NK-92 (cell line): ENCODE data around the gene HTD2.
"Not testable (repeated sequence)": the region's sequence is repeated elsewhere in the genome, so short reads cannot be mapped to it uniquely, and the experiment has no call there.

Source experiments
- DNase-seq: peaks from one replicate; lab custom pipeline; 2025; ENCODE audit not compliant: unreplicated experiment; lab: John Stamatoyannopoulos, UW

The HTD2 gene

DNA sequence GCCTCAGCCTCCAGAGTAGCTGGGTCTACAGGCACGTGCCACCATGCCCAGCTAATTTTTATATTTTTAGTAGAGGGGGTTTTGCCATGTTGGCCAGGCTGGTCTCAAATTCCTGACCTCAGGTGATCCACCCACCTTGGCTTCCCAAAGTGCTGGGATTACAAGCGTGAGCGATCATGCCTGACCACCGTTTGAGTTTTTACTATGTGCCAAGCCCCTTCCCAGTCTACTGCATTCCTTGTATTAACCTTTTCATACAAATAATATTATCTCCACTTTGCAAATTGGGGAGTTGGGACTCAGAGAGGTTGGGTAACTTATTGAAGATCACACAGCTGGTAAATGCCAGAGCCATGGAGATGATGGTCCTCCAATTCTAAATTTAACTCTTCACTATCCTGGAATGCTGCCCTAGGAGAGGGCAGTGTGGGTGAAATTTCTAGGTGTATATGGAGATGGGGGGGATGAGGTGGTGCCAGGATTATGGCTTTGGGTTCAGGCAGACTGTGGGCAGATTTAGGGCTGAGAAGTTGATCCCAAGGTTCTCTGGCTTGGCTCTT lies 25.4 kb downstream of the HTD2 start:
- no peak for DNase-seq

DNA sequence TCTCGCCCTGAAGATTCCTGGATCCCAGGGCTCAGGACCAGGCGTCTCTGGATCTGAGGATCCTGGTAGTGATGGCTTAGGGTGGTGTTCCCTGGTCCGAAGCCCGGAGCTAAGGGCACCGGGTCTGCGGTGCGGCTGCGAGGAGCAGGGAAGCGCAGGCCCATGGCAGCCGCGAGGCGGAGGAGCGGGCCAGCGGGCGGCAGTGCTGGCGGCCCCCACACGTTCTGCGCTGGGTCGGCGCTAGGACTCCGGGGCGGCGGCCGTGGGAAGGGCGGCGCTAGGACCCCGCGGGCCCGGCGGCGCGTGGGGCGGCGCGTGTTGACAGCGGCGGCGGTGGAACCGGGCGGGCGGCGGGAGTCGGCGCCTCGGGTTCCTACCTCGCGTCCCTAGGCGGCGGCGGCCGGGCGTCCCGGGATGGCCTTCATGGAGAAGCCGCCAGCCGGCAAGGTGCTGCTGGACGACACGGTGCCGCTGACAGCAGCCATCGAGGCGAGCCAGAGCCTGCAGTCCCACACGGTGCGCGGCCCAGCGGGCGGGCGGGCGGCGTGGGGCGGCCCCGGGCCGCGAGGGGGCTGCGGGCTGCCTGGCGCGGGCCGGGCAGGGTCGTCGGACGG lies 26.4 kb downstream of the HTD2 start, which contains the start of gene PXK:
PXK (plus strand) TSS at position 318 of the 614 bp plus-strand sequence; CDS start at position 415, 97 bp downstream.
- no peak for DNase-seq

DNA sequence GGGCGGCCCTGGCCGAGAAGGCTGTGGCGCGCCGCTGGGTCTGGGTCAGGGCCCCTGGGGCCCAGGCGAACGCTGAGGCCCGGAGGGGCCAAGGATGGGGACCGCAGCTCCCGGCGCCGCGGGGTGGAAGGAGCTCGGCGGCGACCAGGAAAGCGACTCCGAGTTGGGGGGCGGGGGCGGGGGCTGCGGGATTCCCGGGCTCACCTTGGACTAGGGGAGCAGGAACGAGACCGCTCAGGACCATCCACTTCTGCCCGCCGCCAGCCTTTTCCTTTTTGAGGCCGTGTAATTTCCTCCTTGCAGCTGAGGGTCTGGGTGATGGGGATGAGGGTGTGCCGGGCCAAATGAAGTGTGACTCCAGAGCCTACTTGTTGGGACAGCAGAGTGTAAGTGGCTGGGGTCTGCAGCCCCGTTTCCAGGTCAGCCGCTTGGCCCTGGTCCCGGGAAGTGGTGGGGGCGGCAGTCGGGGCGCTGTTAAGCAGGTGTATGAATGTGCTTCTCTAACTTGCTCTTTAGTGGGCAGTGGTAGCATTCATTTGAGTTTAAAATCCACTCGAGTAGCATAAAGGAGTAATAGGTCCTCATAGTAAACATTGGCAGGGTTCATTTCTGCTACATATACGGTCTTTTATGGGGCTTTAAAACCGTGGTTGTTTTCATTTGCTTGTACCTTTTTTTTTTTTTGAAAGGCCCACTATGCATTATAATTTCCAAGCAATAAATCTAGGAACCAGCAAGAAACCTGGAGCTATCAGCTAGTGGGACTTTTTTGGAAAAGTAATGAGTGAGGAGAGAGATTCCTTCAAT lies 27.1 kb downstream of the HTD2 start:
- no peak for DNase-seq

DNA sequence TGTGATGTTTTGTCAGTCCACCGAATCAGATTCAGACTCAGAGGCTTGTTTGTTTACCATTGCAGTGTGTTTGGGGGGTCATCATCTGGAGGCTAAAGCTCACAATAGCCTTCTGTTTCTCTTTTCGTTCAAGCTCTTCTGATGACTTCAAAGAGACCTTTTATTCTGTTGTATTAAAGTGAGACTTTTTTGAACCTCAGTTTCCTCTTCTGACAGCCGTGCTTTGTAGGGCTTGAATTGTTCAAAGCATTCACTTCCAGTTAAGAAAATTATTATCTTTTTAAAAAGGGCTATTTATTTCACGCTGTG lies 27.6 kb downstream of the HTD2 start:
- no peak for DNase-seq

DNA sequence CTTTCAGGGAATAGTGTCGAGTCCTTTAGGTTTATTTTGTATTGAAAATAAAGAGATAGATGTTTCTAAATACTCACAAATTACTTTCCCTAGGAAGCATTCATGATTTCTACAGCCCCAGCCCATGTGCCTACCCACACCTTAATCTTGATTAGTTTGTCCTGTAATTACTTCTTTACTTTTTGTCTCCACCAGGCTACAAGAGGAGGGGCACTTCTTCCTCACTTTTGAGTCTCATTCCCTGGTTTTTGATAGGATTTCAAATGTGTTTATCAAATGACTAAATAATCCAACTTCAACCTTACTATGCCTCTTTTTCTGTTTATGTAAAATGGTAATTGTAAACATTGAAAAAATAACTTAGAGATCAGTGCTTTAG lies 28.2 kb downstream of the HTD2 start:
- DNase-seq, result no peak

DNA sequence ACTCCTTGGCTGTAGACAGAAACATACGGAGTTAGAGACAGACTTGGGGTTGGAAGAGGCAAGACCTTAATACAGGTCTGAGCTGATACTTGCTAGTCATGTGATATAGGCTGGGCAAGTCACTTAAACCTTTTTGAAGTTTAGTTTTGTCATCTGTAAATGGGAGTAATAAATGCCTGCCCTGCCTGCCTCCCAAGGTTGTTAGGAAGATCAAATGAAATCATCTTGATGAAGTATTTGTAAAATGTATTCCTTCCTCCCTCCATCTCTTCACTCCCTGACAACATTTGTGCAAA lies 29.3 kb downstream of the HTD2 start:
- no peak for DNase-seq

DNA sequence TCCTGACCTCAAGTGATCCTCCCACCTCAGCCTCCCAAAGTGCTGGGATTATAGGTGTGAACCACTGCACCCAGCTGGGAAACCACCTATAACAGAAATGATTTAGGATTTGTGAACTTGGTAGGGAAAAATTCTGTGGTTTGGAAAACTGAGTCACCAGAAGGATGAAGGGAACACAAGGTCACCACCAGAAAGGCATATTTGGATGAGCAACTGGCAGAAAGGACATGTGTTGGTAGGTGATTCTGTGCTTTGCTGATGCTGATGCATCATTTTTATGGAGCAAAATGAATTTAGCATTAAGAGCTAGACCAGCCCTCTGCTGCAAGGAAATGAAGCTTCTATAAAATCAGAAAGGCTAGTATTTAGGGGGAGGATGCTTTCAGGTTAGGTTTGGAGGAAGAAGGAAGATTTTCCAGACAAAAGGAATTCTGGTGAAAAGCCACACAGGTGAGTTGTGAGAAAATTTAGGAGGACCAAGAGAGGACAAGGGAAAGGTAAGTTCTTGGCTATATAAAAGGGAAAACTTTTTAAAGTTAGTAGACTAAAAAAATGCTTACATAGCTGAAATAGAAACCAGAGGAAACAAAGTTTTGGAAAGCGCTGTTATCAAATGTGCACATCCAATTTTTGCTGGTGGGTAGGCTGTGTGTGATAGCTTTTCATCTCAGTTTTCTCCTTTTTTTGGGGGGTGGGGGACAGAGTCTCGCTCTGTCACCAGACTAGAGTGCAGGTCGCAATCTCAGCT lies 30.0 kb downstream of the HTD2 start:
- DNase-seq, result no peak

DNA sequence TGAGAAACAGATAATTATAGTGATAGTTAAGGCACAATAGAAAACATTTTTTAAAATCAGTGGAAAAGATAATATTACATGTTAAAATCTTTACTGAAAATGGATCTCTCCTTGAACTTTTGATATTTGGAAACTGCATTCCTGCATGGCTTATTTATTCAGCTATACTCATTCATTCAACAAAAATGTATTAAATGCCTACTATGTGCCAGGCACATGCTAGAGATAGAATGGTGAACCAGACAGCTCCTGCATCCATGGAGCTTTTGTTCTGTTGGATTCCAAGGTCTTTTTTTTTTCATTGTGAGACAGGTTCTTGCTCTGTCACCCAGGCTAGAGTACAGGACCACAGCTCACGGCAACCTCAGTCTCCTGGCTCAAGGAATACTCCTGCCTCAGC lies 30.9 kb downstream of the HTD2 start:
- DNase-seq, result no peak

DNA sequence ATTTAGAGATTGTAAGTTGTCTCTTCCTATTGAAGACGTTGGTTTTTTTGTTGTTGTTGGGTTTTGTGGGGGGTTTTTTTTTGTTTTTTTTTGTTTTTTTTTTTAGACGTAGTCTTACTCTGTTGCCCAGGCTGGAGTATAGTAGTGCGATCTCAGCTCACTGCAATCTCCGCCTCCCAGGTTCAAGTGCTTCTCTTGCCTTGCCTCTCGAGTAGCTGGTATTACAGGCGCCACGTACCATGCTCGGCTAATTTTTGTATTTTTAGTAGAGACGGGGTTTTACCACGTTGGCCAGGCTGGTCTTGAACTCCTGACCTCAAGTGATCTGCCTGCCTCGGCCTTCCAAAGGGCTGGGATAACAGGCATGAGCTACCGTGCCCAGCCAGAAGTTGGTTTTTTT lies 32.8 kb downstream of the HTD2 start:
- DNase-seq, result not testable (repeated sequence)

DNA sequence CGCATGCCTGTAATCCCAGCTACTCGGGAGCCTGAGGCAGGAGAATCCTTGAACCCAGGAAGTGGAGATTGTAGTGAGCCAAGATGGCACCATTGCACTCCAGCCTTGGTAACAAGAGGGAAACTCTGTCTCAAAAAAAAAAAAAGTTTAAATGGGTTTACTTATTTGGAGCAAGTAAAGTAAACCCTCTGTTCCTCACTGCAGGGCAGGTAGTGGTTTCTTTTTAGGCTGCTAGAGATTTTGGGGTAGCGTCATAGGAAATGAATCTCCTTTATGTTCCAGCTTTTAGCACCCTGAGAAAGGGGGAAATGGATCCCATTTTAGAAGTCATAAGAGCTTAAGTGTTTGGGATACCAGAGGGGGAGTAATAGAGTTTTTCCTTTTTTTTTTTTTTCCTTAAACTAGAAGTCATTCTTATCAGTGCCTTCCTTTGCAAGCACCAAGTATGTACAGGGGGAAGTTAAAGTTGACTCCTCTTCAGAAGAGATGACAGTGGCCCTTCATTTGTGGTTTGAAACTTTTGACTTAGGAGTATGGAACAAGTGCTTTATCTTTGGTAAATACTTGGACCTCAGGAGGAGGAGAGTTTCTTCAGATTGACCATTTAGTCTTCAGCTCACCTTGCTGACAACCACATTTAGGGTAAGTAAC lies 34.4 kb downstream of the HTD2 start:
- no peak for DNase-seq

GRCh38 chr3:58341376-58341775 lies 35.1 kb downstream of the HTD2 start:
- DNase-seq, result no peak

DNA sequence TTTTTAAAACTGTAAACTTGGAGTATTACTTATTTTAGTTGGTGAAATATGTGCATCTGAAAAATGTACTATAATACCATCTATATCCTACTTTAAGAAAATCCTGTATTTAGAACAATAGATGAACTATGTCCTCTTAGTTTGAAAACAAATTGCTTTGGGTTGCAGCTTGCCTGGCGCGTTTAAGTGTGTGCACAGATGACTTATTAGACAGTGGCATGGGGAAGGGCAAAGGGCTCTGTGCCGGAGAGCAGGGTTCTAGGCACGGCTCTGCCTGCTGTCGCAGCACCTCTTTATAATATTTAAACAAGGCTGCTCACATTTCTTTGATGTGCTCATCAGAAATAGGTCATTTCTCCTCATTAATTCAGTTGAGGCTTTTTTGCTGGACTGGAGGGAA lies 36.4 kb downstream of the HTD2 start:
- no peak for DNase-seq

DNA sequence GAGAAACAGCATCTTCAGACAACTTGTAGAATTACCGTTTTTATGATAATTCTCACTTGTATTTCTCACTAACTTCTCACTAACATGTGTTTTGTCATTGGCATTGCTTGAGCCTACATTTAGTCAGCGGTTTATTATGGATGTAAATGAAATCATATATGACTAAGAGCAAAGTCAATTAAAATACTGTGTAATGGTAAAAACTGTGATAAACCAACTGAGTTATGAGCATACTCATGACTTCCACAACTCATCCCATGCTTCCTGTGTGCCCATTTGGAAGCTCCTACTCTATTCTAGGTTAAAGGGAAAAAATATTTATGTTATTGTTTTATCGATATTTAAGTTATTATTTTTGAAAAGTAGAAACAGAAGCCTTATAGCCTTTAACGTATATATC lies 39.1 kb downstream of the HTD2 start:
- DNase-seq, result no peak

DNA sequence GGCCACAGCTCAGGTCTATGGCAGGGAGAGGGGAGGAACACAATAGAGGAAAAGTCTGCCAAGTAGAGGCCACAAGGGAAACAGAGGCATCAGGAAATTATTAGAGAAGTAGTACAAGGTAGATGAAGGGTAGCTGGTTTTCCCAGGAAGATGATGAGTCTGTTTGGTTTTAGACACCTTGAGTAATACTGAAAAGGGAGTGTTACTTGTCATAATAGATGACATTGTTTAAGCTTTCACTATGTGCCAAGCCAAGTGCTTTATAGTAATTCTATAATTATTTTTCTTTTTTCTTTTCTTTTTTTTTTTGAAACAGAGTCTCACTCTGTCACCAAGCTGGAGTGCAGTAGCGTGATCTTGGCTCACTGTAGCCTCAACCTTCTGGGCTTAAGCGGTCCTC lies 40.0 kb downstream of the HTD2 start:
- no peak for DNase-seq

GRCh38 chr3:58347984-58348383 lies 41.7 kb downstream of the HTD2 start:
- DNase-seq, result no peak

GRCh38 chr3:58349792-58350626 lies 43.7 kb downstream of the HTD2 start:
- DNase-seq, result no peak

- no peak for DNase-seq
Measured at GRCh38 chr3:58350627-58351013, 44.3 kb downstream of the HTD2 start.

DNA sequence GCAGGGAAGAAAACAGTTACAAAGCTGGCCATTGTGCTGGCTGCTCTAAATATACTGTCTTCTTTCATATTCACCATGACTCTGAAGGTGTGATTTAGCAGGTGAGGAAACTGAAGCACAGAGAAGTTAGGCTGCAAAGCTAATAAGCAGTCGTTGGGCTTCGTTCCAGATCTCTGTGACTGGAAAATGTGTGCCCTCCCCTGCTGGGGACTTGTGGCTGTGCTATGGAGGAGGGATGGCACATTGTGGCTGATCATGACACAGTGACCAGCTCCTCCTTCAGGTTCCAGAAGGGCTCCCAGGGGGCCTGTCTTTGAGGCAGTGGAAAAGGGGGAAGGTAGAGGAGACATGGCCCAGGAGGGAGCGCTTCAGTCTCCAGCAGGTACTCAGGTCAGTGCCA lies 45.6 kb downstream of the HTD2 start:
- DNase-seq, result no peak

GRCh38 chr3:58352626-58353025 lies 46.3 kb downstream of the HTD2 start:
- DNase-seq, result no peak

- DNase-seq, result no peak
Measured at GRCh38 chr3:58353722-58354553, 47.6 kb downstream of the HTD2 start.
